MCF 10A (cell line): ENCODE results near the gene CACNA2D1. TPM values are rescaled to one million over a fixed set of nuclear protein-coding genes. Genes with fewer than 3 reads are reported as not detected.
A peak's percentile ranks its signal among the peaks of the same experiment; 100 is the strongest.

ENCODE experiments used
- BruUV-seq: library from RNA; stranded (reverse); fragments of 400-500 nt; replicated peaks from 2 replicates; lab custom pipeline; 2021; lab: Mats Ljungman, UMichigan
- CTCF ChIA-PET: fragments of 300-600 bp; sonication (Branson Sonifier 250); formaldehyde crosslinking; extraction: SDS; loops from one replicate; lab custom pipeline; 2021; ENCODE audit warnings: antibody characterized with exemption, inconsistent platforms; lab: Yijun Ruan, JAX
- POLR2A ChIA-PET: fragments of 300-600, 350-650 bp; sonication (Branson Sonifier 250); formaldehyde crosslinking; extraction: SDS; loops from one replicate; lab custom pipeline; 2020; ENCODE audit warnings: antibody characterized with exemption, inconsistent platforms; lab: Yijun Ruan, JAX
- DNase-seq: peaks from one replicate; pipeline ENCODE4 v3.0.0-alpha.2; 2018; ENCODE audit not compliant: unreplicated experiment
- H3K27ac Mint-ChIP-seq: one replicate; pipeline ENCODE4 v1.8.0; 2022; ENCODE audit warnings: mild to moderate bottlenecking, low read depth, mixed read lengths; ENCODE audit not compliant: unreplicated experiment
- H3K27me3 Mint-ChIP-seq: one replicate; pipeline ENCODE4 v1.8.0; 2022; ENCODE audit warnings: mixed read lengths; ENCODE audit not compliant: insufficient read depth, unreplicated experiment
- H3K36me3 Mint-ChIP-seq: one replicate; pipeline ENCODE4 v1.8.0; 2022; ENCODE audit warnings: mild to moderate bottlenecking, moderate library complexity, mixed read lengths; ENCODE audit not compliant: insufficient read depth, unreplicated experiment
- H3K4me1 Mint-ChIP-seq: one replicate; pipeline ENCODE4 v1.8.0; 2022; ENCODE audit warnings: mixed read lengths; ENCODE audit not compliant: insufficient read depth, unreplicated experiment
- H3K4me3 Mint-ChIP-seq: one replicate; pipeline ENCODE4 v1.8.0; 2022; ENCODE audit warnings: mild to moderate bottlenecking, moderate library complexity, mixed read lengths; ENCODE audit not compliant: unreplicated experiment
- H3K9me3 Mint-ChIP-seq: one replicate; pipeline ENCODE4 v1.8.0; 2022; ENCODE audit warnings: mixed read lengths; ENCODE audit not compliant: unreplicated experiment
- CTCF ChIP-seq: fragments of 200-600 bp; IDR thresholded peaks from one replicate; pipeline ENCODE4 v1.8.0; 2022; ENCODE audit warnings: antibody characterized with exemption, mild to moderate bottlenecking; ENCODE audit not compliant: unreplicated experiment
- intact Hi-C: fragments of 100-400 bp; cut with micrococcal nuclease; formaldehyde crosslinking; loops from 2 replicates; pipeline ENCODE4 v1.14.1; 2022
- total RNA-seq: library from RNA; stranded (reverse); gene quantifications from 2 replicates; pipeline ENCODE4 v1.2.3, GENCODE V29; 2022

The CACNA2D1 gene
- total RNA-seq, 1 experiment from 2014 or later, result not detected

GRCh38 chr7:82250598-82250997 lies 193.0 kb downstream of the CACNA2D1 start:
- no peak overlapping the region for H3K27ac Mint-ChIP-seq
- ChIA-PET POLR2A (no interaction called here), CTCF (no interaction called here)
- no peak overlapping the region for H3K4me3 Mint-ChIP-seq
- TF ChIP-seq CTCF, result no peak
- no peaks in the 10 kb centered on the region for H3K36me3 Mint-ChIP-seq
- no peaks in the 10 kb centered on the region for H3K9me3 Mint-ChIP-seq
- intact Hi-C loops, result no loop called here
- no TSS peak for BruUV-seq
- no peaks in the 10 kb centered on the region for H3K4me1 Mint-ChIP-seq
- H3K27me3 Mint-ChIP-seq, result peaks cover 76% of the 10 kb centered on the region
- DNase-seq, result no peak

- Mint-ChIP-seq H3K4me1 (no peaks in the 10 kb centered on the region), H3K4me3 (no peak overlapping the region), H3K9me3 (no peaks in the 10 kb centered on the region), H3K36me3 (no peaks in the 10 kb centered on the region), H3K27me3 (peaks cover 76% of the 10 kb centered on the region), H3K27ac (no peak overlapping the region)
- CTCF ChIA-PET, result no interaction called here
- POLR2A ChIA-PET, result no interaction called here
- no peak for DNase-seq
- TF ChIP-seq CTCF, result no peak
- BruUV-seq, result no TSS peak
- intact Hi-C loops, result loop anchor here (10.0 kb wide), 1 partner anchor 205 kb away; no protein-coding TSS in a partner anchor
These were observed 193.6 kb downstream of the CACNA2D1 start for GRCh38 chr7:82249979-82250378.

- Mint-ChIP-seq H3K27me3 (peaks cover 76% of the 10 kb centered on the region), H3K36me3 (no peaks in the 10 kb centered on the region), H3K4me3 (no peak overlapping the region), H3K4me1 (no peaks in the 10 kb centered on the region), H3K9me3 (no peaks in the 10 kb centered on the region), H3K27ac (no peak overlapping the region)
- CTCF ChIA-PET, result interaction anchor here (0.6 to 1.2 kb wide), 7 partner anchors 10 to 378 kb away, joined by 3 to 4 read pairs (median 3); no protein-coding TSS in a partner anchor
- no TSS peak for BruUV-seq
- POLR2A ChIA-PET, result no interaction called here
- DNase-seq, result peak; percentile 30
- TF ChIP-seq CTCF, result peak; percentile 39
- intact Hi-C loops, result loop anchor here (10.0 kb wide), 1 partner anchor 203 kb away; no protein-coding TSS in a partner anchor
These were observed 195.7 kb downstream of the CACNA2D1 start for GRCh38 chr7:82247814-82248433.

- Mint-ChIP-seq H3K27ac (no peak overlapping the region), H3K4me1 (no peaks in the 10 kb centered on the region), H3K36me3 (no peaks in the 10 kb centered on the region), H3K4me3 (no peak overlapping the region), H3K27me3 (peaks cover 74% of the 10 kb centered on the region), H3K9me3 (no peaks in the 10 kb centered on the region)
- CTCF ChIA-PET, result interaction anchor here (0.6 kb wide), 1 partner anchor 23 kb away, joined by 4 read pairs; no protein-coding TSS in a partner anchor
- POLR2A ChIA-PET, result no interaction called here
- no peak for DNase-seq
- BruUV-seq, result no TSS peak
- intact Hi-C loops, result loop anchor here (10.0 kb wide), 1 partner anchor 200 kb away; no protein-coding TSS in a partner anchor
- no peak for TF ChIP-seq CTCF
These were observed 198.5 kb downstream of the CACNA2D1 start for GRCh38 chr7:82244947-82245517.
